Measurements from ENCODE around the gene DSG4.

- TF ChIP-seq CTCF (IDR thresholded peaks at IDR 0.05): no peak
- no peak for TF ChIP-seq POLR2AphosphoS5 (IDR thresholded peaks at IDR 0.05; ENCODE audit: insufficient read depth in 1 of 2, low read depth in 1 of 2)
Observed at GRCh38 chr18:31432316-31432715, 55.7 kb downstream of the DSG4 start.
